AML-193 (cell line): Measurements from ENCODE around the gene RNF144A.
"Not testable (repeated sequence)": the region's sequence is repeated elsewhere in the genome, so short reads cannot be mapped to it uniquely, and the experiment has no call there.

ENCODE experiments used
- DNase-seq, 2 experiments: peaks; one replicate each; lab custom pipeline; 2025; lab: John Stamatoyannopoulos, UW

Gene RNF144A

GRCh38 chr2:6929196-6929819, 12.1 kb downstream of the RNF144A start:
- DNase-seq: peak in 1 of 2 experiments; percentile 17

- no peak for DNase-seq
These were observed 13.9 kb downstream of the RNF144A start for GRCh38 chr2:6930923-6931647.

- no peak for DNase-seq
These were observed 14.5 kb downstream of the RNF144A start for GRCh38 chr2:6931753-6932152.

DNA sequence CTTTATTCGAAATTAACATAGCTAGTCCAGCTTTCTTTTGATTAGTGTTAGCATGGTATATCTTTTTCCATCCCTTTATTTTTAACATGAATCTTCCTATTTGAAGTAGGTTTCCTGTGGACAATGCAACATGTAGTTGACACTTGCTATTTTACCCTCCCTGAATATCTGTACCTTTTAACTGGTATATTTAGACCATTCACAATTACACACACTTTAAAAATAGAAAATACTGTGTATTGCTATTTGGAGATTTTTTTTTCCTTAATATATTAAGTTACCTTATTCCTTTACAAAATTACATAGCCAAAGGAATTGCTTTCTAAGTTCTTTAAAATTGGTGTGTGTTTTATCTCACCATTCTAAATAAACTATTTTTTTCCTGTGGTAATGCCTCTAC, 15.0 kb downstream of the RNF144A start:
- no peak for DNase-seq

- DNase-seq: no peak
These were observed 15.6 kb downstream of the RNF144A start for GRCh38 chr2:6932828-6933227.

GRCh38 chr2:6933911-6934310, 16.7 kb downstream of the RNF144A start:
- DNase-seq: peak in 1 of 2 experiments; percentile 33

DNA sequence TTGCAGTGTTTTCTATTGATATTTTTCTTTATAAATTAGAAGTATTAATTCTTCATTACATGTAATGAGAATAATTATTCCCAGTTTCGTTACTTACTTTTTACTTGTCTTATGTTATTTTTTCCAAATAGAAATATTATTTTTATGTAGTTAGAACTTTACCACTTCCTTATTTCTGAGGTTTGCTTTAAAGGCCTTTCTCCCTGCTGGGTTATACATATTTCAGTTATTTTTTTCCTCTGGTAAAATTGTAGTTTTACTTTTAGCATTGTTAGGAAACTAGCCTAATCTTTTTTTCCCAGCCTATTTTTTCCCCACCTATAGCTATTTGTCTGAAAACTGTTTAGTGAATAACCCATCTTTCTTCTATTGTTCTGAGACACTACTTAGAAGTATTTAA, 17.1 kb downstream of the RNF144A start:
- peak; percentile 42 to 53 for DNase-seq

DNA sequence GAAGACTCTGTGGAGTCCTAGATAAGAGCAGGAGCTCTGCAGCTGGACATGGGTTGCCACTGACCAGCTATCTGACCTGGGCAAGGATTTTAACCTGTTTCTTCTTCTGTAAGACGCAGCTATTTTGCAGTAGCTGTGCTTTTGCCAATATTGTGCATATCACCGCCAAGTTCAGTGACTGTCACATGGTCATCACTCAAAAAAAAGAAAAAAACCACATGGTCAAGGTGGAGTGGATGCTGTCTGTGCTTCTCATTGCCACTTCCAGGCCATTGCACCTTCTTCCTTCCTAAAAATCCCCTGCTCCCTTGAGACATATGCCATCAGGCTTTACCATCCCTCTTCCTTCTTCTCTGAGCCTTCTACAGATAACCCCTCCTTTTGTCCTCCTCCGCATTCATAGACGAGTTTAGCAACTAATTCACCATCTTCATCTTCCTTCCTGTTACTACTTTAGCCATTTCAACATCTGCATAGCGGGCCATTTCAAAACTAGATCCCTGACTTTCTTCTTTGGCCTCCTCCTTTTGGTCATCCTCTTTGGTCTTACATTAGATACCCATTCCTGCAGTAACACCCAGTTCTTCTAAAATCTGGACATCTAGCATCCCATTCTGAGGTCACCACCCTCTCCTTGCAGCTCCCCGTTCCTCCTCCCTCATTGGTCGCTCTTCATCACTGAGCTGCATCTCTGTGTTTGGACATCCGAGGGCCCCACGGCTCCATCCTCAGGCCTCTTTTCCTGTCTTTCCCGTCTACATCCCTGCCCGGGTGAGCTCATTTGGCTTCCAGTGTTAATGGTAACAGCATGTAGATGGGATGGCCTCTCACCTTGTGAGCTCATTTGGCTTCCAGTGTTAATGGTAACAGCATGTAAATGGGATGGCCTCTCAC, 17.8 kb downstream of the RNF144A start:
- DNase-seq: peak; percentile 89 to 94

GRCh38 chr2:6935652-6936020, 18.4 kb downstream of the RNF144A start:
- DNase-seq: not testable (repeated sequence)

GRCh38 chr2:6937157-6937556, 19.9 kb downstream of the RNF144A start:
- DNase-seq: no peak

- DNase-seq: no peak
These were observed 20.4 kb downstream of the RNF144A start for GRCh38 chr2:6937582-6937981.

GRCh38 chr2:6939071-6939470, 21.9 kb downstream of the RNF144A start:
- no peak for DNase-seq

- DNase-seq: no peak
These were observed 23.6 kb downstream of the RNF144A start for GRCh38 chr2:6940820-6941219.

- no peak for DNase-seq
These were observed 24.3 kb downstream of the RNF144A start for GRCh38 chr2:6941299-6942046.

- no peak for DNase-seq
These were observed 25.6 kb downstream of the RNF144A start for GRCh38 chr2:6942848-6943247.

- no peak for DNase-seq
These were observed 26.3 kb downstream of the RNF144A start for GRCh38 chr2:6943523-6943922.

DNA sequence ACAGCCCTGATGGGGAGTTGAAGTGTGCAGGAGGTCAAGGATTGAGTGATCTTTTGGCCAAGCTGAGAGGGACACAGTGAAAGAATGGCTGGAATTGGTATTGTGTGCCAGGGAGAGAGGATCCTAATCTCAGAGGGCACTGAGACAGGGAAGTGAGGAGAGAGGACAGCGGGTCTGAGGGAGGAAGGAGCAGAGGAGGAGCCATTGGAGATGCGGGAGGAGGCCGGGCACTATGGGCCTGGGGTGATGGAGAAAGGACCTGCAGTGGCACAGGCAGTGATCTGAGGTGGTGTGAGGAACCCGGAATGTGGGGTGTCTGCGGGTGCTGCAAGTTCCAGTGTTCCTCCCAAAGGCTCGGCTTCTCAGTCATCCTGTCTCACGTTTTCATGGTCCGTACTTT, 26.8 kb downstream of the RNF144A start:
- DNase-seq: no peak

DNA sequence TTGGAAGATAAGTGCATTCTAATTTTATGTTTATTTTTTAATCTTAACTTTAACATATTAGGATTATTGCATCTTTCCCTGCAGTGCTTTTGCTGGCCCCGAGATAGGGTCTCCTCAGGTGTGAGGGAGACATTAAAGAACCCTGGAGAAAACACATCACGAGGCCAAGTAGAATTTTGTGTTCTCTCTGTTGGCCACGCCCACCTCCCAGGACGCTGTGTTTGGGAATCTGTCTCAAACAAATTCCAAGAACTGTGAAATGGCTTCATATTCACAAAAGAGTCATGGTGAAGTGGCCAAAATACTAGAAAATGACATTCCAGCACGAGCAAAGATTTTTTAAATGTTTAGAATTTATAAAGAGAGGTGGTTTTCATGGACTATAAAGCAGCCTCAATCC, 27.3 kb downstream of the RNF144A start:
- no peak for DNase-seq

DNA sequence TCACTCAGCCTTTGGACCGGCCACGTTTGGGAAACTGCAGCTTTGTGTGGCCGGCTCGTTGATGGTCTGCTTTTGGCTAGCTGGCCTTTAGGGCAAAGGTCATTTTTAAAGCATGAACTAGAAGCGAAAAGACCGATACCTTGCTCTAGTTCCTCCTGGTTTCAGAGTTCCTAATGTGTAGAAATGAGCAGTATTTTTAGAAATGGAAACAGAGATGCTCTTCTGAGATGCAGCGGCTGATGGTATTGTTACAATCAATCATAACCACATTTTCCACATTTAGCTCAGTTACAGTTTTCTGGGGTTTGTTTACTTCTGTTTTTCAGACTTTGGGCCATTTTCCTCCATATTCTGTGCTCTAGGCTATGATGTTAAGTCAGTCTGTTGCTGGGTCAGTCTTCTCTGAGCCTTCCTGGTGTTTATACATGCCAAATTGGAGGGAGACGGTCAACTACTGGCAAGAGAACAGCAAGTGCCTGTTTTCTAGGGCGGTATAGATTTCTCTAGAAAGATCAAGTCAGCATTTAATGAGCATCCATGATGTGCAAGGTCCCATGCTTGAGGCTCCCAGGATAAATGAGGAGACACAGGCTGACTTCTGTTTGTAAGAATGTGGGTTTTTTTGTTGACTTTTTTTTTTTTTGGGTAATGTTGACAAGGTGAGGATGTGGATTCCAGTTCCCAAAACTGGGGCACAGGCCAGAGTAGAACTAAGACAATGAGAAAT, 28.0 kb downstream of the RNF144A start:
- no peak for DNase-seq

DNA sequence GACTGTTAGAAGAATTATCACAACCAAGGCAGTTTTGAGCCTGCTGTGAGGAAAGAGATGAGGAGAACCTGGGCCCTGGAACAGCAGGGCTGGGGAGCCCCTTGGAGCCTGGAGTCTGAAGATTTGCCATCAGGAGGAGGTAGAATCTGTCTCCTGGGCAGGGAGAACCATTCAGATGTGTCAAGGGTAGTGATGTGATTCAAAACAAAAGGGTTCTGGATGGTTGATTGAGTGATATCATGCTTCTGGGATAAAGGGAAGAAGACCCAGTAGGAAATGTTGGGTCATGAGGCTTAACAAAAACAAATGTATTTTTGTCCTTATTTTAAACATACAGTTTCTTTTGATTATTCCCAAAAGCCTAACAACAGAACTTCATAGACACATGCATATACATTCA, 28.6 kb downstream of the RNF144A start:
- DNase-seq: no peak

GRCh38 chr2:6946722-6947121, 29.5 kb downstream of the RNF144A start:
- DNase-seq: no peak
